HepG2 (cell line): ENCODE data around the gene SIMC1. TPM values are rescaled to one million over a fixed set of nuclear protein-coding genes. Genes with fewer than 3 reads are reported as not detected.

ENCODE experiments used
- GATA4 ChIP-seq: sonication (generic); IDR thresholded peaks from 2 replicates; pipeline ENCODE4 v1.6.1; 2016; ENCODE audit warnings: antibody characterized with exemption, low read depth, borderline replicate concordance
- NFE2L1 ChIP-seq: sonication (generic); formaldehyde crosslinking; IDR thresholded peaks from 2 replicates; pipeline ENCODE4 v1.4.0; 2020; ENCODE audit warnings: missing genetic modification reagents, mild to moderate bottlenecking, borderline replicate concordance
- SPEN ChIP-seq: sonication (generic); formaldehyde crosslinking; IDR thresholded peaks from 2 replicates; pipeline ENCODE4 v1.5.1; 2020; ENCODE audit warnings: low read depth, mild to moderate bottlenecking, missing genetic modification reagents
- ZKSCAN1 ChIP-seq: fragments of 150-350 bp; IDR thresholded peaks from 2 replicates; pipeline ENCODE4 v1.6.1; 2014; ENCODE audit warnings: low read length
- ZNF138 ChIP-seq: sonication (generic); formaldehyde crosslinking; IDR thresholded peaks from 2 replicates; pipeline ENCODE4 v1.5.0; 2020; ENCODE audit warnings: mild to moderate bottlenecking, low read depth, missing genetic modification reagents
- ZNF207 ChIP-seq: fragments of 450-650 bp; IDR thresholded peaks from 2 replicates; pipeline ENCODE4 v1.6.1; 2016; ENCODE audit warnings: antibody characterized with exemption, borderline replicate concordance
- ZNF263 ChIP-seq: sonication (generic); formaldehyde crosslinking; IDR thresholded peaks from 2 replicates; pipeline ENCODE4 v1.4.0; 2020; ENCODE audit warnings: missing genetic modification reagents
- ZNF343 ChIP-seq: sonication (generic); formaldehyde crosslinking; IDR thresholded peaks from 2 replicates; pipeline ENCODE4 v1.4.0; 2020; ENCODE audit warnings: mild to moderate bottlenecking, missing genetic modification reagents
- ZNF496 ChIP-seq: sonication (generic); formaldehyde crosslinking; IDR thresholded peaks from 2 replicates; pipeline ENCODE4 v1.8.1; 2023; ENCODE audit warnings: mild to moderate bottlenecking, moderate library complexity, missing genetic modification reagents; ENCODE audit not compliant: insufficient replicate concordance
- ZNF530 ChIP-seq: sonication (generic); formaldehyde crosslinking; IDR thresholded peaks from 2 replicates; pipeline ENCODE4 v1.5.0; 2020; ENCODE audit warnings: low read depth, mild to moderate bottlenecking, missing genetic modification reagents
- ZNF713 ChIP-seq: sonication (generic); formaldehyde crosslinking; IDR thresholded peaks from 2 replicates; pipeline ENCODE4 v1.4.0; 2020; ENCODE audit warnings: mild to moderate bottlenecking, missing genetic modification reagents
- ZNF775 ChIP-seq: sonication (generic); formaldehyde crosslinking; IDR thresholded peaks from 2 replicates; pipeline ENCODE4 v1.4.0; 2020; ENCODE audit warnings: missing genetic modification reagents, mild to moderate bottlenecking, moderate library complexity, borderline replicate concordance
- ZNF782 ChIP-seq: sonication (generic); formaldehyde crosslinking; IDR thresholded peaks from 2 replicates; pipeline ENCODE4 v1.4.0; 2020; ENCODE audit warnings: missing genetic modification reagents, mild to moderate bottlenecking, borderline replicate concordance
- ZNF792 ChIP-seq: IDR thresholded peaks from 2 replicates; pipeline ENCODE4 v1.6.1; 2016
- ZNF878 ChIP-seq: sonication (generic); formaldehyde crosslinking; IDR thresholded peaks from 2 replicates; pipeline ENCODE4 v1.8.1; 2023; ENCODE audit warnings: mild to moderate bottlenecking, missing genetic modification reagents, moderate library complexity
- polyA plus RNA-seq, 8 experiments: library from polyadenylated mRNA; depleted of rRNA in 3 of 8; stranded (reverse) in 7 of 8; unstranded in 1 of 8; fragments of >200 nt; fragmentation: Illumina TruSeq in 4 of 8; extraction: Trizol in 4 of 8; gene quantifications; 2 replicates each; pipeline versions ENCODE4 v1.2.1 to v1.2.3, GENCODE V29; 2011 to 2016; ENCODE audit warnings: low read depth in 4 of 8, missing spikeins in 1 of 8, mixed read lengths in 1 of 8; ENCODE audit not compliant: insufficient read depth in 1 of 8
- total RNA-seq, 5 experiments: library from RNA; depleted of rRNA; stranded (reverse); fragments of >200 nt; fragmentation: Illumina TruSeq; extraction: Trizol; gene quantifications; 2 replicates each; pipeline ENCODE4 v1.2.3, GENCODE V29; 2016; ENCODE audit warnings: low read depth in 1 of 5
- TF ChIP-seq, protein P1 (sequence below): sonication (generic); formaldehyde crosslinking; IDR thresholded peaks from 2 replicates; pipeline ENCODE4 v1.4.0; 2020; ENCODE audit warnings: missing genetic modification reagents
- TF ChIP-seq, protein P2 (sequence below): sonication (generic); formaldehyde crosslinking; IDR thresholded peaks from 2 replicates; pipeline ENCODE4 v1.4.0; 2020; ENCODE audit warnings: low read depth, mild to moderate bottlenecking, missing genetic modification reagents
- TF ChIP-seq, protein P3 (sequence below): sonication (generic); formaldehyde crosslinking; IDR thresholded peaks from 2 replicates; pipeline ENCODE4 v1.5.0; 2020; ENCODE audit warnings: mild to moderate bottlenecking, low read depth, missing genetic modification reagents, borderline replicate concordance
- TF ChIP-seq, protein P4 (sequence below): sonication (generic); formaldehyde crosslinking; IDR thresholded peaks from 2 replicates; pipeline ENCODE4 v1.8.0; 2022; ENCODE audit warnings: mild to moderate bottlenecking, missing genetic modification reagents, moderate library complexity
- TF ChIP-seq, protein P5 (sequence below): sonication (generic); formaldehyde crosslinking; IDR thresholded peaks from 2 replicates; pipeline ENCODE4 v1.4.0; 2020; ENCODE audit warnings: missing genetic modification reagents, borderline replicate concordance
- TF ChIP-seq, protein P6 (sequence below): sonication (generic); formaldehyde crosslinking; IDR thresholded peaks from 2 replicates; pipeline ENCODE4 v1.4.0; 2020; ENCODE audit warnings: missing genetic modification reagents

Gene SIMC1
- total and polyA plus RNA-seq, 2 of the 13 experiments (the other 11 are each of a cell fraction or from before 2014, with no cell fraction given): 5.4 to 6.8 TPM

DNA sequence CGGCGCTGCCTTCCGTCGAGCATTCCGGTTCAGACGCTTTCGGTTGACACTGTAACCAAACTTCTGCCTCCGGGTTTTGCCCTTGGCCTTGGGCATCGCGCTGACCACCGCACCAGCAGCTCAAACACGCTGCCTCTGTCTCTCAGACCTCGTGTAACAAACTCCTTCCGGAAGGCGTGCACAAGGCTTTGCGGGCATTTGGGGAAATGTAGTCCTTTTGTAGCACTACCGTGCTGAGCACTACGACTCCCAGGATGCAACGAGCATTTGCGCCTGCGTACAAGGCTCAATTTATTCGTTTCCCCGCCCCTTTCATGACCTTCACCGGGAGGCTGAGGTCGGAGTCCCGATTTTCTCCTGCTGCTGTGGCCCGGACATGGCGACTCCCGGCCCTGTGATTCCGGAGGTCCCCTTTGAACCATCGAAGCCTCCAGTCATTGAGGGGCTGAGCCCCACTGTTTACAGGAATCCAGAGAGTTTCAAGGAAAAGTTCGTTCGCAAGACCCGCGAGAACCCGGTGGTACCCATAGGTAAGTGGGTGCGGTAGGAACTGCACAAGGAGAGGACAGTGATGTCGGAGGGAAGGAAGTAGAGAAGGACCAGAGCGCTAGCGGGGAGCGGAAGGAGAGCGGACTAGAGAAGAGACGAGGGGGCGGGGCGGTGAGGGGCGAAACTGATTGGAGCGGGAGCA lies 150.4 kb downstream of the SIMC1 start, which contains the start of the genes HIGD2A and NOP16 (continued):
- 0 out of 2 replicates have a peak, but pooled peaks have one; percentile 86 for TF ChIP-seq ZNF775
- peak; percentile 79 for TF ChIP-seq ZNF792 (CRISPR knock-in tag)
- peak; percentile 91; the same call in 1 of the 2 replicates for TF ChIP-seq ZNF343 (CRISPR knock-in tag)
- TF ChIP-seq, protein P1, sequence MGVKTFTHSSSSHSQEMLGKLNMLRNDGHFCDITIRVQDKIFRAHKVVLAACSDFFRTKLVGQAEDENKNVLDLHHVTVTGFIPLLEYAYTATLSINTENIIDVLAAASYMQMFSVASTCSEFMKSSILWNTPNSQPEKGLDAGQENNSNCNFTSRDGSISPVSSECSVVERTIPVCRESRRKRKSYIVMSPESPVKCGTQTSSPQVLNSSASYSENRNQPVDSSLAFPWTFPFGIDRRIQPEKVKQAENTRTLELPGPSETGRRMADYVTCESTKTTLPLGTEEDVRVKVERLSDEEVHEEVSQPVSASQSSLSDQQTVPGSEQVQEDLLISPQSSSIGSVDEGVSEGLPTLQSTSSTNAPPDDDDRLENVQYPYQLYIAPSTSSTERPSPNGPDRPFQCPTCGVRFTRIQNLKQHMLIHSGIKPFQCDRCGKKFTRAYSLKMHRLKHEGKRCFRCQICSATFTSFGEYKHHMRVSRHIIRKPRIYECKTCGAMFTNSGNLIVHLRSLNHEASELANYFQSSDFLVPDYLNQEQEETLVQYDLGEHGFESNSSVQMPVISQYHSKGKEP (CRISPR knock-in tag): 0 out of 2 replicates have a peak, but pooled peaks have one; percentile 38
- TF ChIP-seq SPEN (CRISPR knock-in tag): no peak; the same call in none of the 2 replicates
- TF ChIP-seq ZNF138: peak; percentile 88
- TF ChIP-seq GATA4: peak; percentile 42
- TF ChIP-seq, protein P2, sequence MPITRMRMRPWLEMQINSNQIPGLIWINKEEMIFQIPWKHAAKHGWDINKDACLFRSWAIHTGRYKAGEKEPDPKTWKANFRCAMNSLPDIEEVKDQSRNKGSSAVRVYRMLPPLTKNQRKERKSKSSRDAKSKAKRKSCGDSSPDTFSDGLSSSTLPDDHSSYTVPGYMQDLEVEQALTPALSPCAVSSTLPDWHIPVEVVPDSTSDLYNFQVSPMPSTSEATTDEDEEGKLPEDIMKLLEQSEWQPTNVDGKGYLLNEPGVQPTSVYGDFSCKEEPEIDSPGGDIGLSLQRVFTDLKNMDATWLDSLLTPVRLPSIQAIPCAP: no peak
- peak; percentile 81; the same call in 1 of the 2 replicates for TF ChIP-seq ZNF878 (CRISPR knock-in tag)
- TF ChIP-seq, protein P3, sequence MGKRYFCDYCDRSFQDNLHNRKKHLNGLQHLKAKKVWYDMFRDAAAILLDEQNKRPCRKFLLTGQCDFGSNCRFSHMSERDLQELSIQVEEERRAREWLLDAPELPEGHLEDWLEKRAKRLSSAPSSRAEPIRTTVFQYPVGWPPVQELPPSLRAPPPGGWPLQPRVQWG (CRISPR knock-in tag): no peak
- TF ChIP-seq, protein P4, sequence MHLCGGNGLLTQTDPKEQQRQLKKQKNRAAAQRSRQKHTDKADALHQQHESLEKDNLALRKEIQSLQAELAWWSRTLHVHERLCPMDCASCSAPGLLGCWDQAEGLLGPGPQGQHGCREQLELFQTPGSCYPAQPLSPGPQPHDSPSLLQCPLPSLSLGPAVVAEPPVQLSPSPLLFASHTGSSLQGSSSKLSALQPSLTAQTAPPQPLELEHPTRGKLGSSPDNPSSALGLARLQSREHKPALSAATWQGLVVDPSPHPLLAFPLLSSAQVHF (CRISPR knock-in tag): no peak
- TF ChIP-seq ZNF207: no peak
- TF ChIP-seq, protein P5, sequence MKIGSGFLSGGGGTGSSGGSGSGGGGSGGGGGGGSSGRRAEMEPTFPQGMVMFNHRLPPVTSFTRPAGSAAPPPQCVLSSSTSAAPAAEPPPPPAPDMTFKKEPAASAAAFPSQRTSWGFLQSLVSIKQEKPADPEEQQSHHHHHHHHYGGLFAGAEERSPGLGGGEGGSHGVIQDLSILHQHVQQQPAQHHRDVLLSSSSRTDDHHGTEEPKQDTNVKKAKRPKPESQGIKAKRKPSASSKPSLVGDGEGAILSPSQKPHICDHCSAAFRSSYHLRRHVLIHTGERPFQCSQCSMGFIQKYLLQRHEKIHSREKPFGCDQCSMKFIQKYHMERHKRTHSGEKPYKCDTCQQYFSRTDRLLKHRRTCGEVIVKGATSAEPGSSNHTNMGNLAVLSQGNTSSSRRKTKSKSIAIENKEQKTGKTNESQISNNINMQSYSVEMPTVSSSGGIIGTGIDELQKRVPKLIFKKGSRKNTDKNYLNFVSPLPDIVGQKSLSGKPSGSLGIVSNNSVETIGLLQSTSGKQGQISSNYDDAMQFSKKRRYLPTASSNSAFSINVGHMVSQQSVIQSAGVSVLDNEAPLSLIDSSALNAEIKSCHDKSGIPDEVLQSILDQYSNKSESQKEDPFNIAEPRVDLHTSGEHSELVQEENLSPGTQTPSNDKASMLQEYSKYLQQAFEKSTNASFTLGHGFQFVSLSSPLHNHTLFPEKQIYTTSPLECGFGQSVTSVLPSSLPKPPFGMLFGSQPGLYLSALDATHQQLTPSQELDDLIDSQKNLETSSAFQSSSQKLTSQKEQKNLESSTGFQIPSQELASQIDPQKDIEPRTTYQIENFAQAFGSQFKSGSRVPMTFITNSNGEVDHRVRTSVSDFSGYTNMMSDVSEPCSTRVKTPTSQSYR (CRISPR knock-in tag): peak; percentile 60; the same call in 1 of the 2 replicates
- TF ChIP-seq ZNF782 (CRISPR knock-in tag): peak; percentile 1; the same call in 1 of the 2 replicates
- TF ChIP-seq ZKSCAN1: peak; percentile 13; the same call in 1 of the 2 replicates
- TF ChIP-seq ZNF713: no peak
- no peak for TF ChIP-seq NFE2L1
- no peak for TF ChIP-seq ZNF263 (CRISPR knock-in tag)
- TF ChIP-seq ZNF496 (CRISPR knock-in tag): no peak
- TF ChIP-seq, protein P6, sequence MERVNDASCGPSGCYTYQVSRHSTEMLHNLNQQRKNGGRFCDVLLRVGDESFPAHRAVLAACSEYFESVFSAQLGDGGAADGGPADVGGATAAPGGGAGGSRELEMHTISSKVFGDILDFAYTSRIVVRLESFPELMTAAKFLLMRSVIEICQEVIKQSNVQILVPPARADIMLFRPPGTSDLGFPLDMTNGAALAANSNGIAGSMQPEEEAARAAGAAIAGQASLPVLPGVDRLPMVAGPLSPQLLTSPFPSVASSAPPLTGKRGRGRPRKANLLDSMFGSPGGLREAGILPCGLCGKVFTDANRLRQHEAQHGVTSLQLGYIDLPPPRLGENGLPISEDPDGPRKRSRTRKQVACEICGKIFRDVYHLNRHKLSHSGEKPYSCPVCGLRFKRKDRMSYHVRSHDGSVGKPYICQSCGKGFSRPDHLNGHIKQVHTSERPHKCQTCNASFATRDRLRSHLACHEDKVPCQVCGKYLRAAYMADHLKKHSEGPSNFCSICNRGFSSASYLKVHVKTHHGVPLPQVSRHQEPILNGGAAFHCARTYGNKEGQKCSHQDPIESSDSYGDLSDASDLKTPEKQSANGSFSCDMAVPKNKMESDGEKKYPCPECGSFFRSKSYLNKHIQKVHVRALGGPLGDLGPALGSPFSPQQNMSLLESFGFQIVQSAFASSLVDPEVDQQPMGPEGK (CRISPR knock-in tag): peak; percentile 27; the same call in 1 of the 2 replicates
- TF ChIP-seq ZNF530 (CRISPR knock-in tag): no peak
